Hepatocyte (in vitro differentiated cells): ENCODE data around the gene STK39. TPM values are rescaled to one million over a fixed set of nuclear protein-coding genes. Genes with fewer than 3 reads are reported as not detected.

Experiments
- DNase-seq: peaks from one replicate; pipeline ENCODE4 v3.0.0-alpha.2; 2016; ENCODE audit warnings: low spot score
- H2AFZ ChIP-seq: fragments of 200-600 bp; sonication (generic); 2 replicates; pipeline ENCODE4 v1.6.0; 2016; ENCODE audit warnings: antibody characterized with exemption, mild to moderate bottlenecking
- H3K27ac ChIP-seq: fragments of 200-600 bp; sonication (generic); 2 replicates; pipeline ENCODE4 v1.5.1; 2016; ENCODE audit warnings: mild to moderate bottlenecking
- H3K27me3 ChIP-seq: fragments of 200-600 bp; sonication (generic); 2 replicates; pipeline ENCODE4 v1.6.1; 2016
- H3K36me3 ChIP-seq: fragments of 200-600 bp; sonication (generic); replicated peaks from 2 replicates; pipeline ENCODE4 v1.5.1; 2016; ENCODE audit warnings: low read depth; ENCODE audit not compliant: insufficient read depth
- H3K4me1 ChIP-seq: fragments of 200-600 bp; sonication (generic); 2 replicates; pipeline ENCODE4 v1.5.1; 2016; ENCODE audit warnings: mild to moderate bottlenecking, moderate library complexity; ENCODE audit not compliant: insufficient read depth
- H3K4me2 ChIP-seq: fragments of 200-600 bp; sonication (generic); 2 replicates; pipeline ENCODE4 v1.6.0; 2016
- H3K4me3 ChIP-seq: fragments of 200-600 bp; sonication (generic); 2 replicates; pipeline ENCODE4 v1.5.1; 2016; ENCODE audit warnings: mild to moderate bottlenecking
- H3K79me2 ChIP-seq: fragments of 200-600 bp; sonication (generic); 2 replicates; pipeline ENCODE4 v1.6.0; 2017; ENCODE audit warnings: mild to moderate bottlenecking
- H3K9me2 ChIP-seq: fragments of 200-600 bp; sonication (generic); replicated peaks from 2 replicates; pipeline ENCODE4 v1.6.0; 2017; ENCODE audit warnings: mild to moderate bottlenecking; ENCODE audit not compliant: insufficient read depth
- H3K9me3 ChIP-seq: fragments of 200-600 bp; sonication (generic); 2 replicates; pipeline ENCODE4 v1.5.1; 2016; ENCODE audit warnings: low read depth, mild to moderate bottlenecking
- H4K20me1 ChIP-seq: fragments of 200-600 bp; sonication (generic); 2 replicates; pipeline ENCODE4 v1.6.0; 2016; ENCODE audit warnings: mild to moderate bottlenecking; ENCODE audit not compliant: insufficient read depth, poor library complexity, severe bottlenecking
- CTCF ChIP-seq: fragments of 200-600 bp; sonication (generic); IDR thresholded peaks from 2 replicates; pipeline ENCODE4 v1.5.1; 2016; ENCODE audit warnings: antibody characterized with exemption, mild to moderate bottlenecking; ENCODE audit not compliant: poor library complexity
- EZH2 ChIP-seq: fragments of 200-600 bp; sonication (generic); IDR thresholded peaks from 2 replicates; pipeline ENCODE4 v1.6.1; 2016; ENCODE audit warnings: antibody characterized with exemption, mild to moderate bottlenecking, borderline replicate concordance
- EZH2phosphoT487 ChIP-seq: fragments of 200-600 bp; sonication (generic); IDR thresholded peaks from one replicate; pipeline ENCODE4 v1.6.1; 2018; ENCODE audit warnings: antibody characterized with exemption, mild to moderate bottlenecking, low read depth, moderate library complexity; ENCODE audit not compliant: unreplicated experiment, severe bottlenecking
- WGBS: methylation state at CpG from one replicate; pipeline ENCODE4 v1.1.6; 2016; ENCODE audit warnings: low lambda C conversion rate; ENCODE audit errors: missing lambda C conversion rate; 5-methylcytosine and 5-hydroxymethylcytosine counted together
- polyA plus RNA-seq: library from polyadenylated mRNA; unstranded; fragments of >200 nt; fragmentation: Nextera tagmentation; extraction: Ambion mirVana; gene quantifications from 2 replicates; pipeline ENCODE4 v1.2.1, GENCODE V29; 2016
- total RNA-seq: library from RNA; depleted of rRNA; stranded (reverse); fragments of >200 nt; gene quantifications from 2 replicates; pipeline ENCODE4 v1.2.3, GENCODE V29; 2014

The STK39 gene
- total and polyA plus RNA-seq, 2 experiments from 2014 or later, result 26.9 to 39.4 TPM

- no peaks in the 10 kb centered on the region for H3K9me2 ChIP-seq
- H3K9me3 ChIP-seq, result no peaks in the 10 kb centered on the region
- no peak overlapping the region for H3K4me2 ChIP-seq
- no peaks in the 10 kb centered on the region for H3K36me3 ChIP-seq
- no peak overlapping the region for H2AFZ ChIP-seq
- H3K4me3 ChIP-seq, result no peak overlapping the region
- H3K4me1 ChIP-seq, result peaks cover 6% of the 10 kb centered on the region
- DNase-seq, result no peak
- peak overlapping the region; percentile 17 for H3K27ac ChIP-seq
- H3K27me3 ChIP-seq, result no peaks in the 10 kb centered on the region
- TF ChIP-seq EZH2 (no peak), EZH2phosphoT487 (no peak), CTCF (peak; percentile 48)
- H4K20me1 ChIP-seq, result no peaks in the 10 kb centered on the region
- 55% methylated on average over 2 of the region's 2 CpGs for WGBS
- no peaks in the 10 kb centered on the region for H3K79me2 ChIP-seq
Measured at GRCh38 chr2:168136392-168136977, 110.9 kb downstream of the STK39 start.

GRCh38 chr2:168135630-168136029 lies 111.8 kb downstream of the STK39 start:
- peaks cover 6% of the 10 kb centered on the region for H3K4me1 ChIP-seq
- no peaks in the 10 kb centered on the region for H3K27me3 ChIP-seq
- no peaks in the 10 kb centered on the region for H3K9me3 ChIP-seq
- H3K4me2 ChIP-seq, result no peak overlapping the region
- no peak overlapping the region for H3K27ac ChIP-seq
- no peak for DNase-seq
- WGBS, result over 99% methylated on average over 4 of the region's 4 CpGs
- no peak for TF ChIP-seq EZH2phosphoT487
- TF ChIP-seq CTCF, result no peak
- no peak for TF ChIP-seq EZH2
- no peak overlapping the region for H3K4me3 ChIP-seq
- no peaks in the 10 kb centered on the region for H3K79me2 ChIP-seq
- H3K36me3 ChIP-seq, result no peaks in the 10 kb centered on the region
- H2AFZ ChIP-seq, result no peak overlapping the region
- H3K9me2 ChIP-seq, result no peaks in the 10 kb centered on the region
- H4K20me1 ChIP-seq, result no peaks in the 10 kb centered on the region

DNA sequence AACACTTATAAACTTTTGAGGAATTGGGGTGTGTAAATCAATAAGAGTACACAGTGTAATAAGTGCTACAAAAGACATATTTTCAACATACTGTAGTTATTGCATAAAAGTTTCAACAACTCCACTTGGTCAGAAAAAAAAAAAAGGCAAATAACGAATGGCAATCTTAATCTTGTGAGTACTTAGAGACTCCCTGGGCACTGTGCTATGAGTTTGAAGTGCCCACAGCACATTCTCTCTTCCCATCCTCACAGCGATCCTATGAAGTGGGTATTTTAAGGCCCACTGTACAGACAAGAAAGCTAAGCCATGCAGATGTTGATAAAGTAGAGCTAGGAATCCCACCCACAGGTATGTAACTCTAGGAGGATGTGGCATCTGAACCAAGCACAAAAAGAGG lies 112.3 kb downstream of the STK39 start:
- Histone ChIP-seq H3K27me3 (no peaks in the 10 kb centered on the region), H3K36me3 (no peaks in the 10 kb centered on the region), H3K4me1 (peaks cover 6% of the 10 kb centered on the region), H2AFZ (no peak overlapping the region), H3K79me2 (no peaks in the 10 kb centered on the region), H3K4me2 (no peak overlapping the region), H3K9me3 (no peaks in the 10 kb centered on the region), H3K9me2 (no peaks in the 10 kb centered on the region), H4K20me1 (no peaks in the 10 kb centered on the region), H3K4me3 (no peak overlapping the region), H3K27ac (no peak overlapping the region)
- no peak for DNase-seq
- 85% methylated on average over 2 of the region's 2 CpGs for WGBS
- TF ChIP-seq EZH2phosphoT487 (no peak), CTCF (no peak), EZH2 (no peak)
